Measurements from ENCODE around the gene PML.

Gene PML

GRCh38 chr15:74006774-74007639 lies 12.5 kb downstream of the PML start:
- in situ Hi-C loops (cut with MboI; ENCODE audit: low sequenced_read_pairs), result no loop called here

DNA sequence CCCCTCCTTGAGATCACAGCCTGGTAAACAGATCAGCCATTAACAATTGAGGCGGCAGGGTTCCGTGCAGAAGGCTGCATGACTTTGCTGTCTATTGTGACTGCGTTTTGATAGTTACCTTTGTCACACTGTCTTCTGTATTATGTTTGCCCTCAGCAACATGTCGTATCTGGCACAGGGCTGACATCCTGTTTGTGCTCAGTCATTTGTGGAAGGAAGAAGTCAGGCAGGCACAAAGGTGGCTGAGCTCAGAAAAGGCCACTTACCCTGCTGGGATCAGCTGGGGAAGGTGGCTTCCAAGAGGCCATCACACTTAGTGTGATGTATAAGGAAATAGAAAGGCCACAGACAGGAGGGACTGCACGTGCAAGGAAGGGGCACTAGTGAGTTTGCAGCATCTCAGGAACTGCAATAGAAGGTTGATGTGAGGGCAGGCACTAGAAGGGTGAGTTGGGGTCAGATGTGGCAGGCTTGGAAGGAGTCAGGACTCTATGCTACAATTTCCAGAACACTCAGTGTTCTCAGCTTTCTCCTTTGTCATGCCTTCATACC lies 13.4 kb downstream of the PML start:
- in situ Hi-C loops (cut with MboI; ENCODE audit: low sequenced_read_pairs), result no loop called here

DNA sequence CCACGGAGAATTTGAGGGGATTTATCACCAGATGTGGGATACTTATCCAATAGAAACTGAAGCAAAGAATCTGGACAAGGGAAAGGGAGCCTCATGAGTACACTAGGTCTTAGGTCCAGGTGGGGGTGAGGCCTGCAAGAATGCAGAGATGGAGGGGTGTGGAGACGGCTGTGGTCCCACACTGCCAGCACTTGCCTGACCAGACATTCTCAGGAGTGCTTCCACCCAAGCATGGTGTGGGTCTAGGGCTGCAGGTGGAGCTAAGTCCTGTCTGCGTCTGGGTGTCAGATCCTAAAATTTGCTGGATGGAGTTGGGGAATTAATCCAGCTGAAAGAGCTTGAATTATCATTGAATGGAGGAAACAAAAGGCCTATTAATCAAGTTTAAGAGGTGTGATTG lies 14.4 kb downstream of the PML start:
- in situ Hi-C loops (cut with MboI; ENCODE audit: low sequenced_read_pairs), result no loop called here

DNA sequence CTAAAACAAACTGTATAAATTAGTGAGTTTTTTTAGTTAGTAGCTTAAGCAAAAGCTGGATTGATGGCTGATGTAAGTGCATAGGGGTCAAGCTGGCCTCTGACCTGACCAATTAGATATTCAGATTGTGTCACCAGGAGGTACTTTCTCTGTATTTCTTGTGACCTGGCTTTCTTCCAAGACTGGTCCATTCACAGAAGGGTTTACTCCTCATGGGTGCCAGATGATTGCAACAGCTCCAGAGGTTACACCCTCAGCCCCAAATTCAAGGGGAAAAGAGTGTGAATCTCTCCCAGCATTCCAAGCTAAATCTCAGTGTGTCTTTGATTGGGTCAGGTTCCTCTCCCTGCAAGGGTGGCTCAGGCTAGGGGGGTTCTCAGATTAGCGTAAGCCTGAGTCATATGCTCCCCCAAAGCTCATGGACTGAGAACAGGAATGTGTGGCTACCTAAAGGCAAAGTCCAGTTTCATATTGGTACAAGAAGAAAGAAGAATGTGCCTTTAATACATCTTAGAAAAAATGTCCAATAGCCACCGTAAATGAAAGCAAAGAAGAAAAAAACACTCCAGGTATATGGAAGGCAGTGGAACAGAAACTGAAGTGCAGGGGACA lies 16.5 kb downstream of the PML start:
- in situ Hi-C loops (cut with MboI; ENCODE audit: low sequenced_read_pairs), result no loop called here

- in situ Hi-C loops (cut with MboI; ENCODE audit: low sequenced_read_pairs), result no loop called here
These were observed 17.1 kb downstream of the PML start for GRCh38 chr15:74011610-74012009.

DNA sequence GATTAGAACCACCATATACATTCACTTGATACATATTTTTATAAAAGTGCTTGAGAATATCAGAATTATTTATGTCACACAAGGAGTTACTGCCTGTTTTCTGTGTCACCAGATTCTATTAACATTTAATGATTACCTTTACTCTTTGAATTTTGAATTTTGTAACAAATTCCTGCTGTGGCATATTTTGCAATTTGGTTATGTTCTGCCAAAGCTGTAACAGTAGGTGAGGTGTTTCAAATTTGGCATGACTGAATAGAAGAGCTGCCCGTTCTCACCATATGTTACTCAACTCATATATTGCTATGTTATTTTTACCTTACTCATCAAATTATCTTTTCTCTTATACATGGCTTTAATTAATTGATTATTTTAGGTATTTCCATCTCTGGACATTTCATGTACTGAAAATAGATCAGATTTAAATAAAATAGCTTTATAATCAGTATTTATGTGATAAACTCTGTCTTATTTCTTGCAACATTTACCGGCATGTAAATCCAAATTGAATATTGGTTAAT lies 18.9 kb downstream of the PML start:
- in situ Hi-C loops (cut with MboI; ENCODE audit: low sequenced_read_pairs), result no loop called here

DNA sequence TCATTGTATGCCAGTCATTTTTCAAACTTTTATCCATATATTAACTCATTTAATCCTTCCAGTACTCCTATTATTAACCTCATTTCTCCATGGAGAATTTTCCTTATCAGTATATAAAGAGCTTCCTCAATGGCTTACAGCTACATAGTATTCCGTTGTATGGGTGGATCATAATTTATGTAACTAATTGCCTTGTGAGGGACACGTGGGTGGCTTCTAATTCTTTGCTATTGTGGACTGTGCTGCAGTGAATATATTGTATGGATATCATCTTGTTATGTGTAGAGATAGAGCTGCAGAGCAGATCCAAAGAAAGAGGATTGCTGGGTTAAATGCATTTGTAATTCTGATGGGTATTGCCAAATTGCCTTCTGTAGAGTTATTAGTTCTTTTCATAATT lies 25.2 kb downstream of the PML start:
- in situ Hi-C loops (cut with MboI; ENCODE audit: low sequenced_read_pairs), result no loop called here

- in situ Hi-C loops (cut with MboI; ENCODE audit: low sequenced_read_pairs), result no loop called here
These were observed 28.4 kb downstream of the PML start for GRCh38 chr15:74022706-74023470.

GRCh38 chr15:74024687-74025086 lies 30.2 kb downstream of the PML start:
- in situ Hi-C loops (cut with MboI; ENCODE audit: low sequenced_read_pairs), result no loop called here

- in situ Hi-C loops (cut with MboI; ENCODE audit: low sequenced_read_pairs), result no loop called here
These were observed 30.9 kb downstream of the PML start for GRCh38 chr15:74025436-74025835.

GRCh38 chr15:74027688-74028087 lies 33.2 kb downstream of the PML start:
- in situ Hi-C loops (cut with MboI; ENCODE audit: low sequenced_read_pairs), result no loop called here

DNA sequence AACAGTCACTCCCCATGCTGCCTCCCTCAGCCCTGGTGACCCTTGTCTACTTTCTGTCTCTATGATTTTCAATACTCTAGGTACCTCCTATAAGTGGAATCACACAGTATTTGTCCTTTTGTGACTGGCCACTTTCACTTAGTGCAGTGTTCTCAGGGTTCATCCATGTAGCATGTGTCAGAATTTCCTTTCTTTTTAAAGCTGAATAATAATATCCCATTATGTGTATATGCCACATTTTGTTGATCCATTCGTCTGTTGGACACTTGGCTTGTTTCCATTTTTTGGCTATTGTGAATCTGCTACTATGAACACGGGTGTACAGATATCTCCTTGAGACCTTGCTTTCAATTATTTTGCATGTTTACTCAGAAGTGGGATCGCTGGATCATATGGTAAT lies 34.1 kb downstream of the PML start:
- in situ Hi-C loops (cut with MboI; ENCODE audit: low sequenced_read_pairs), result no loop called here

GRCh38 chr15:74032046-74032445 lies 37.5 kb downstream of the PML start:
- in situ Hi-C loops (cut with MboI; ENCODE audit: low sequenced_read_pairs), result no loop called here

DNA sequence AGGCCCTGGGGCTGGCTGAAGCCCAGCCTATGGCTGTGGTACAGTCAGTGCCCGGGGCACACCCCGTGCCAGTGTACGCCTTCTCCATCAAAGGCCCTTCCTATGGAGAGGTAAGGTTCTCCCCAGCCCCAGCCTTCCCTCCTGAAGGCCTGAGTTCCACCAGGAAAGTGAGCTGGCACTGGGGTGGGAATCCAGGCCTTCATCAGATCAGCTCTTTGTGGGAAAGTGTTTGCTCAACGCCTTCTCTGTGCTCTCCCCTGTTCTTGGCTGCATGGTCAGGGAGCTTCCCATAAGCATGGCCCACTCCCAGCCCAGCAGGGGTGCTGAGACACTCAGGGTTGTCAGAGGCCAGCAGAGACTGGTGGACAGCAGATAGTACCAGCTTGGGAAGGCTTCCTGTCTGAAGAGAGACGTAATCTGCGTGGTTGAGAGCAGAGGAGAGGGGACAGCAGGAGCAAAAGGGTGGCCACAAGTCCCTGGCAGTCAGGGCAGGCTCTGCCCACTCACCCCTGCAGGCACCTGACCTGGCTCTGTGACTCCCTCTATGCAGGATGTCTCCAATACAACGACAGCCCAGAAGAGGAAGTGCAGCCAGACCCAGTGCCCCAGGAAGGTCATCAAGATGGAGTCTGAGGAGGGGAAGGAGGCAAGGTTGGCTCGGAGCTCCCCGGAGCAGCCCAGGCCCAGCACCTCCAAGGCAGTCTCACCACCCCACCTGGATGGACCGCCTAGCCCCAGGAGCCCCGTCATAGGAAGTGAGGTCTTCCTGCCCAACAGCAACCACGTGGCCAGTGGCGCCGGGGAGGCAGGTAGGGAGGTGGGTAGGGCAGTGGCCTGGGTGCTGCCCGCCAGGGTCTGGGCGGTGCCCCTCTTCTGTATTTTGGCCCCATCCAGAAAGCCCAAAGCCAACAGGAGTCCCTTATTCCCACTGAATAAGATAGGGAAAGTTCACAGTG lies 38.4 kb downstream of the PML start:
- in situ Hi-C loops (cut with MboI; ENCODE audit: low sequenced_read_pairs), result no loop called here

DNA sequence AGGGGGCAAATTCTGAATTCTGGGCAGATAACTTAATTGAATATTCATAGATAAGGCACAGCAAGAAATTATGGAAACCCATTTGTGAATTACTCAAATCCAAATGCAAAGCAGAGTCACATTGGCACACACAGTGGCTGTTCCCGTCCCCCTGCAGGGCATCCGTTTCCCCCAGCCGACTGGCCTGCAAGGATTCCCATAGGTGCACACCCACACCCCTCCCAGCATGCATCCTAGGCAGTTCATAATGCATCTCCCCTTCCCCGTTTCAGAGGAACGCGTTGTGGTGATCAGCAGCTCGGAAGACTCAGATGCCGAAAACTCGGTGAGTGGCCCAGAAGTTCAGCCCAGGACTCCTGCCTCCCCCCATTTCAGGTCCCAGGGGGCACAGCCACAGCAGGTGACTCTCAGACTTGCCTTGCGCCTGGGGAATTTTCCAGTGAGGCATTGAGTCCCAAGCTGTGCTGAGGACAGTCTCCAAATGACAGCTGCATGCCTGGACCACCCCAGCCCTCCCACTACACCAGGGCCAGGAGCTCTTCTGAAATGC lies 39.8 kb downstream of the PML start:
- in situ Hi-C loops (cut with MboI; ENCODE audit: low sequenced_read_pairs), result no loop called here

- in situ Hi-C loops (cut with MboI; ENCODE audit: low sequenced_read_pairs), result no loop called here
These were observed 40.9 kb downstream of the PML start for GRCh38 chr15:74035121-74036017.

DNA sequence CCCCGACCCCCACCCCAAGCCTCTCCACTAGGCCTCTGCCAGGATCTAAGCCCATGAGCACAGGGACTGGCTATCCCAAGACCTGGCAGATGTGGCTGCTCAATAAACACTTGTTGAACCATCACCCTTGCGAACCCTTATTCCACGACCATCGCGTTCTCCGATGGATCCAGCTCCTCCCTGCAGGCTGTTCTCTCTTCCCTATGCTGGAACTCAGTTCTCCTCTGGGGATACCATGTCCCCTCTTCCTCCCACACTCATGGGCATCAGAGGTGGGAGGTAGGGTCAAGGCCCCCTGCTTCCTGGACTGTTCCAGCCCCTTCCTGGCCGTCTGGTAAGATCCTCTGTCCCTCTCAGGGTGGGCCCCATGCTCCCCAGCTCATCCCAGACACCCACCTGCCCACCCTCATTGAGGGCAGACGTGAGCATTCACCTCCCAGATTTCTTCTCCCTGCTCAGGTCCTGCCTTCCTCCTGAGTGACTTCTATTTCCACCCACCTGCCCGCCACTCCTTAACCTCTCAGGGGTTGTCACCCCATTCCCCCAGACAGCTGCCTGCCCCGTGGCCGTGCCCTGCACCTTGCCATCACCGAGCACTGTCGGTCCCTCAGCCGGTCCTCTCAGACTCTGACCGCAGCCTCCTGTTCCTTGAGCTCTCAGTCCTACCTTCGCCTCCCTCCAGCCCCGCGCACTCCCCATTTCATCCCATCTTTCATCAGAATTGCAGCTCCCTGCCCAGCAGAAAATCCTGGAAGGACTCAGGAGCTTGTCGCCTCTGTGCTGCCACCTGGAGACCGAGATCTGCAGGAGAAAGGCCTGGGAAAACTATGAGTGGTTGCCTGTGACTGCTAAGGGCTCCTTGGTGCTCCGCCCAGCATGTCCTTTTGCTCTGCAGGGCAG lies 42.0 kb downstream of the PML start:
- in situ Hi-C loops (cut with MboI; ENCODE audit: low sequenced_read_pairs), result no loop called here
